NCI-H1930 (cell line): ENCODE measurements around the gene METAP1D.
"Not testable (repeated sequence)": the region's sequence is repeated elsewhere in the genome, so short reads cannot be mapped to it uniquely, and the experiment has no call there.

Experiments used
- DNase-seq, 2 experiments: peaks; one replicate each; lab custom pipeline; 2025; lab: John Stamatoyannopoulos, UW

METAP1D gene

GRCh38 chr2:172048508-172049503 lies 49.1 kb downstream of the METAP1D start:
- DNase-seq = no peak

- DNase-seq = no peak
Measured at GRCh38 chr2:172049567-172050120, 49.9 kb downstream of the METAP1D start.

GRCh38 chr2:172050479-172051125 lies 50.8 kb downstream of the METAP1D start:
- DNase-seq = no peak

- peak in 1 of 2 experiments; percentile 71 for DNase-seq
Measured at GRCh38 chr2:172052000-172052983, 52.5 kb downstream of the METAP1D start.

GRCh38 chr2:172053486-172053885 lies 53.7 kb downstream of the METAP1D start:
- DNase-seq = no peak

- DNase-seq = no peak
Measured at GRCh38 chr2:172056293-172056692, 56.5 kb downstream of the METAP1D start.

GRCh38 chr2:172058660-172059059 lies 58.9 kb downstream of the METAP1D start:
- DNase-seq = no peak

- DNase-seq = not testable (repeated sequence)
Measured at GRCh38 chr2:172060118-172060517, 60.4 kb downstream of the METAP1D start.

GRCh38 chr2:172062402-172063004 lies 62.8 kb downstream of the METAP1D start:
- DNase-seq = no peak

- DNase-seq = no peak
Measured at GRCh38 chr2:172063446-172063845, 63.7 kb downstream of the METAP1D start.

- DNase-seq = no peak
Measured at GRCh38 chr2:172065111-172065510, 65.4 kb downstream of the METAP1D start.

GRCh38 chr2:172066394-172066886 lies 66.7 kb downstream of the METAP1D start:
- DNase-seq = peak; percentile 83 to 87

- not testable (repeated sequence) for DNase-seq
Measured at GRCh38 chr2:172067905-172068304, 68.2 kb downstream of the METAP1D start.

- no peak for DNase-seq
Measured at GRCh38 chr2:172070936-172071335, 71.2 kb downstream of the METAP1D start.

- DNase-seq = peak; percentile 95 to 97
Measured at GRCh38 chr2:172072303-172072702, 72.5 kb downstream of the METAP1D start.

- peak; percentile 94 to 97 for DNase-seq
Measured at GRCh38 chr2:172072706-172073105, 73.0 kb downstream of the METAP1D start.

- DNase-seq = no peak
Measured at GRCh38 chr2:172073518-172073917, 73.8 kb downstream of the METAP1D start.

- no peak for DNase-seq
Measured at GRCh38 chr2:172074254-172074653, 74.5 kb downstream of the METAP1D start.

- DNase-seq = no peak
Measured at GRCh38 chr2:172079416-172079815, 79.7 kb downstream of the METAP1D start.

- no peak for DNase-seq
Measured at GRCh38 chr2:172079838-172080640, 80.3 kb downstream of the METAP1D start.
